22Rv1 (cell line): ENCODE measurements around the gene CHTF18.

Source experiments
- H3K27ac ChIP-seq: fragments of 450-650 bp; 2 replicates; pipeline ENCODE4 v1.5.1; 2017
- ZFX ChIP-seq: fragments of 450-650 bp; IDR thresholded peaks from 2 replicates; pipeline ENCODE4 v1.6.1; 2017; ENCODE audit warnings: antibody characterized with exemption, borderline replicate concordance
- TF ChIP-seq, protein P1 (sequence below): fragments of 450-650 bp; IDR thresholded peaks from 2 replicates; pipeline ENCODE4 v1.5.1; 2017; ENCODE audit warnings: mild to moderate bottlenecking

CHTF18 gene

DNA sequence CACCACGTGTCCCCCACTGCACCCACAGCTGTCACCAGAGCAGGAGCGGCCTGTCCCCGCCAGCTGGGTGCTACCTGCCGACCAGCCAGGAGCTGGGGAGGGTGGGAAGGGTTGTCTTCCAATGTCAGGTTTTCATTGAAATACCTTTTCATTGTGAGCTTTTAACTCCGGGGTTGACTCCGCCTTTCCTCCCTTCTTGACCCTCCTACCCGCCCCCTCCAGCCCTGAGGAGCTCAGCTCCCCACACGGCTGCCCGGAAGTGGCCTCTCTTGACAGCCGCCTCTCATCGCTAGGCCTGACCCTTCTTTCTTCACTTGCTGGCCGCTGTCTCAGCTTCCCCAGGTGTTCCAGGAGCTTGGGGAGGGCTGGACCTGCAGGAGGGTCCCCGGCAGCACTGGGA is 33.3 kb downstream of the CHTF18 start:
- no peak overlapping the region for H3K27ac ChIP-seq
- no peak for TF ChIP-seq ZFX
- TF ChIP-seq, protein P1, sequence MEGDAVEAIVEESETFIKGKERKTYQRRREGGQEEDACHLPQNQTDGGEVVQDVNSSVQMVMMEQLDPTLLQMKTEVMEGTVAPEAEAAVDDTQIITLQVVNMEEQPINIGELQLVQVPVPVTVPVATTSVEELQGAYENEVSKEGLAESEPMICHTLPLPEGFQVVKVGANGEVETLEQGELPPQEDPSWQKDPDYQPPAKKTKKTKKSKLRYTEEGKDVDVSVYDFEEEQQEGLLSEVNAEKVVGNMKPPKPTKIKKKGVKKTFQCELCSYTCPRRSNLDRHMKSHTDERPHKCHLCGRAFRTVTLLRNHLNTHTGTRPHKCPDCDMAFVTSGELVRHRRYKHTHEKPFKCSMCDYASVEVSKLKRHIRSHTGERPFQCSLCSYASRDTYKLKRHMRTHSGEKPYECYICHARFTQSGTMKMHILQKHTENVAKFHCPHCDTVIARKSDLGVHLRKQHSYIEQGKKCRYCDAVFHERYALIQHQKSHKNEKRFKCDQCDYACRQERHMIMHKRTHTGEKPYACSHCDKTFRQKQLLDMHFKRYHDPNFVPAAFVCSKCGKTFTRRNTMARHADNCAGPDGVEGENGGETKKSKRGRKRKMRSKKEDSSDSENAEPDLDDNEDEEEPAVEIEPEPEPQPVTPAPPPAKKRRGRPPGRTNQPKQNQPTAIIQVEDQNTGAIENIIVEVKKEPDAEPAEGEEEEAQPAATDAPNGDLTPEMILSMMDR = no peak

- no peak for TF ChIP-seq ZFX
- TF ChIP-seq, protein P1 = no peak
- no peak overlapping the region for H3K27ac ChIP-seq
These were observed 33.9 kb downstream of the CHTF18 start for GRCh38 chr16:822174-822908.

DNA sequence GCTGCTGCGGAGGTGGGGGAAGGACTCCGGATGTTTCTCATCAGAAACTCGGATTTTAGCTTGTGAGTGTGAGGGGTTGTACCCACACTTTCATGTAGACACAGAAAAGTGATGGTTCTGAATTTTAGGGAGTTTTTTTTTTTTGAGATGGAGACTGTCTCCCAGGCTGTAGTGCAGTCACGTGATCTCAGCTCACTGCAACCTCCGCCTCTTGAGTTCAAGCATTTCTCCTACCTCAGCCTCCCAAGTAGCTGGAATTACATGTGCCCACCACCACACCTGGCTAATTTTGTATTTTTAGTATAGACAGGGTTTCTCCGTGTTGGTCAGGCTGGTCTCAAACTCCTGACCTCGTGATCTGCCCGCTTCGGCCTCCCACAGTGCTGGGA is 34.5 kb downstream of the CHTF18 start:
- TF ChIP-seq, protein P1 = no peak
- TF ChIP-seq ZFX = no peak

DNA sequence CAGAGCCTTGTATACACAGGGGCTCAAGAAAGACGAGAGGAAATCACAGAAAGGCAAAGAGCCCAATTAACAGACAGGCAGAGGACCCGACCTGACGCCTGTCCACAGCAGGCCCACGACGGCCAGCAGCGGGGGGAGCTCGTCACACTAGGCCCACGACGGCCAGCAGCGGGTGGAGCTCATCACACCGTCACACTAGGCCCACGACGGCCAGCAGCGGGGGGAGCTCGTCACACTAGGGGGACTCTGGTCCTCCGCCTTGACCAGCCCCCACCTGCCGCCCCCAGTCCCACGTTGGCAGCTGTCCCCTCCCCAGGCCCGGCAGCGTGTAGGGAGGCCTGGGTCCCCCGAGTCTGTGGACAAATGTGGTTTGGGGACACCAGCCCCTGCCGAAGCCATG is 35.8 kb downstream of the CHTF18 start:
- TF ChIP-seq, protein P1 = no peak
- TF ChIP-seq ZFX = no peak
- H3K27ac ChIP-seq = no peak overlapping the region

More for the DNA sequence above, 34.5 kb downstream of the CHTF18 start:
- no peak overlapping the region for H3K27ac ChIP-seq

- H3K27ac ChIP-seq = no peak overlapping the region
- TF ChIP-seq, protein P1 = no peak
- no peak for TF ChIP-seq ZFX
These were observed 36.2 kb downstream of the CHTF18 start for GRCh38 chr16:824601-825000.

DNA sequence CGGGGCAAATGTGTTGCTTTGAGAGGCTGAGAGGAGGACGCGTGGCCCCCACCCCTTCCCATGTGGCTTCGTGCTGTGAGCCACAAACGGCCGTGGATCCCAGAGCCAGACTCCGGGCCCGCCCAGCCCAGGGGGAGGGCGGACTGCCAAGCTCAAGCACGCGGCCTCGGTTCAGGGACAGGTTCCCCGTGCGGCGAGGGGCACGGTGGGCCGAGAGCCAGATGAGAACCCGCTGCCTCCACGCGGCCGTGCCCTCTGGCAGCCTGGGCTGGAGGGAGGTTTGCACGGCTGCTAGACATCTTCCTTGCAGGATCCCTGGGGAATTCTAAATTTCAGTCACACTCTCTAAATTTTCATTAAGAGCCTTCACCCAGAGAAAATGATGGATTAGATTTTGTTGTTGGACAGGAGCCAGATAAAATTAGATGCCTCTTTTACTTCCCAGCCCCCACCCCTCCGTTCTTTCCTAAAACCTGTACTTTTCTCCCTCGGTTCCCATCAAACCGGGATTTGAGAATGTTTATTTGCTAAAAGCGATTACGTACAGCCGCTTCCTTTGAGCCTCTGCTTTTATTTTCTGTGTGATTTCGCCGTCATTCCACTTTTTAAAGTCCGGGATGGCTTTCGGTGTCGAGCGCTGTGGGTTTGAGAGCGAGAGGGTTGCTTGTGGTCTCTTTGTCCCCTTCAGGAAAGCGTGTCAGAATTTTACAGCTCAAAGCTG is 37.1 kb downstream of the CHTF18 start:
- H3K27ac ChIP-seq = no peak overlapping the region

More for the DNA sequence above, 37.1 kb downstream of the CHTF18 start:
- TF ChIP-seq, protein P1 = no peak
- no peak for TF ChIP-seq ZFX
